Small intestine (tissue), 7 donors: ENCODE results near the gene SPOP. TPM values are rescaled to one million over a fixed set of nuclear protein-coding genes. Genes with fewer than 3 reads are reported as not detected.

Experiments used
- DNase-seq, 2 donors: peaks; one replicate each; pipeline versions ENCODE4 v3.0.0 to v3.0.0-alpha.2; 2013
- FAIRE-seq: peaks from 2 replicates; lab custom pipeline; 2012; peaks lifted over from hg19 to GRCh38; lab: Jason Lieb, UNC
- H3K27ac ChIP-seq, 3 donors: one replicate each; pipeline ENCODE4 v1.5.1; 2013; ENCODE audit warnings: low read length in 2 of 3, mild to moderate bottlenecking in 2 of 3, control low read depth in 1 of 3, inconsistent platforms in 1 of 3, low read depth in 1 of 3, moderate library complexity in 1 of 3
- H3K27me3 ChIP-seq, 3 donors: one replicate each; pipeline ENCODE4 v1.6.1; 2013; ENCODE audit warnings: low read length in 3 of 3, inconsistent platforms in 1 of 3; ENCODE audit not compliant: control insufficient read depth in 3 of 3, insufficient read depth in 3 of 3
- H3K36me3 ChIP-seq, 3 donors: one replicate each; pipeline ENCODE4 v1.6.1; 2013; ENCODE audit warnings: low read length in 3 of 3, inconsistent platforms in 1 of 3, low read depth in 1 of 3, mild to moderate bottlenecking in 1 of 3, moderate library complexity in 1 of 3; ENCODE audit not compliant: control insufficient read depth in 3 of 3, insufficient read depth in 2 of 3
- H3K4me1 ChIP-seq, 3 donors: one replicate each; pipeline ENCODE4 v1.6.1; 2013; ENCODE audit warnings: low read length in 2 of 3, inconsistent platforms in 1 of 3, low read depth in 1 of 3, mild to moderate bottlenecking in 1 of 3, moderate library complexity in 1 of 3; ENCODE audit not compliant: control insufficient read depth in 3 of 3, insufficient read depth in 2 of 3
- H3K4me3 ChIP-seq, 3 donors: one replicate each; pipeline ENCODE4 v1.5.1; 2013; ENCODE audit warnings: low read length in 3 of 3, control low read depth in 1 of 3, inconsistent platforms in 1 of 3, low read depth in 1 of 3, mild to moderate bottlenecking in 1 of 3, moderate library complexity in 1 of 3
- H3K9me3 ChIP-seq, 2 donors: one replicate each; pipeline ENCODE4 v1.6.1; 2013; ENCODE audit warnings: low read depth in 1 of 2, low read length in 1 of 2; ENCODE audit not compliant: control insufficient read depth in 2 of 2, insufficient read depth in 1 of 2
- whole genome bisulfite sequencing, 3 donors: extraction: QIAGEN DNeasy Blood & Tissue Kit; methylation state at CpG; one replicate each; pipeline ENCODE4 v1.1.7; 2013; 5-methylcytosine and 5-hydroxymethylcytosine counted together
- polyA plus RNA-seq, 4 donors: library from polyadenylated mRNA; stranded (reverse) in 3 of 4; unstranded in 1 of 4; fragments of 200-250 nt in 3 of 4; fragments of 120-200 nt in 1 of 4; gene quantifications; one replicate each; pipeline versions ENCODE4 v1.2.1 to v1.2.3, GENCODE V29; 2013
- donor health status: healthy with polysubstance abuse.
- donor health status: control.
- donor health status: control.
- donor health status: Bipolar disorder and iron deficiency.
- donor health status: healthy.

SPOP gene
- polyA plus RNA-seq, 4 donors: 35.7 to 51.2 (median 39.0) TPM

DNA sequence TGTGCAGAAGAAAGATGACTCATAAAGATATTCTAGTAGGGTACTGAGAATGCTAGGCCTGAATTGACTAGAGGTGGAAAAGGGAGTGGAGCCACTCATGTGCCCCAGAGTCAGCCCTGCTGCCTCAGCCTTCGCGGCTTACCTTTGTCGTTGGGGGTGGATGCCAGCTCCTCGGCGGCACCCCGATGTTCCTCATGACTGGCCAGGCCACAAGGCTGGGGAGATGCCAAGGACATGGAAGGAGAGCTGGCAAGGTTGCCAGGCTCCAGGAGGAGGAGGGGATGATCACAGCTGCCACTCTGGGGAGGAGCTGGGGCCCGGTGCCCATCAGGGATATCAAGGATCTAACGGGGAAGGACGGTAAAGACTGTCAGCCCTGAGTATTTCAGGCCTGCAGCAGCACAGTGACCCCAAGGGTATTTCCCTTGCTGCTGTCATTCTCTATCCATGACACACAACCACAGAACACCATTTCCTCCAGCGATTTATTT lies 39.5 kb upstream of the SPOP start:
- WGBS, 3 donors: 87 to 92% (median 88%) methylated on average over 10 of the region's 10 CpGs
- no peak overlapping the region for H3K4me3 ChIP-seq
- H3K27ac ChIP-seq: no peak overlapping the region
- no peaks in the 10 kb centered on the region for H3K27me3 ChIP-seq
- no peaks in the 10 kb centered on the region for H3K4me1 ChIP-seq
- no peaks in the 10 kb centered on the region for H3K9me3 ChIP-seq
- no peak for DNase-seq
- peaks cover 7 to 59% (median 10%) of the 10 kb centered on the region in 3 donors for H3K36me3 ChIP-seq
- FAIRE-seq: no peak

DNA sequence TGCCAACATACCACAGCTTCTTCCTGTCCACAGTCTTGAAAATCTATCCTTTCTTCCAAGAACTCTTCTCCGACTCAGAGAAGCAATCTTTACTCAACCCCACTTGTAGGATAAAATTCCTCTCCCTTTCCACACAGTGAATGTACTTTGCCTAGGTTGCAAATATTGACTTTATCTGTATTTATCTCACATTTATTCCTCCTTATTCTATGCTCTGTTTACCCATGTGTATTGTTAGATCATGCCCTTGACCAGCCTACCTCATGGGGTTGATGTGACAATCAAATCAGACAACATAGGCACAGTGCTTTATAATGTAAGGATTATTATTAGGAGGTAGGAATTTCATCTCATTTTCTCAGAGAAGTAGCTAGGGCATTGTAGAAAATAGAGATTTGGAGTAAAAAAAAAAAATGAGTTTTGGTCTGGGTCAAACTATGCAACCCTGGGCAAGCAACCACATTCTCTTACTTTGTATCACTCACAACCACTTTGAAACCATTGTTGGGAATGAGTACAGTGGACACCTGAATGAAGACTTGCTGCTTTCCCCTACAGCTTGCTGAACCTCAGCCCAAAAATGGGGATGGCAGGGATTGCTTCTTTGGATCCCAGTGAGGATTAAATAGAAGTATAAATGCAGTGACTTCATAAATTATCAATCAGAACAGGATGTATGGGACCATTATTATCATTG lies 38.9 kb upstream of the SPOP start:
- Histone ChIP-seq H3K9me3 (no peaks in the 10 kb centered on the region), H3K4me3 (no peak overlapping the region), H3K4me1 (no peaks in the 10 kb centered on the region), H3K27me3 (no peaks in the 10 kb centered on the region), H3K36me3 (peaks cover 7 to 54% (median 10%) of the 10 kb centered on the region in 3 donors), H3K27ac (peak overlapping the region in 2 of 3 donors; percentile 28 to 53)
- DNase-seq (no peak), FAIRE-seq (no peak)
- WGBS, 3 donors: 82 to 95% (median 88%) methylated on average over 1 of the region's 1 CpG

DNA sequence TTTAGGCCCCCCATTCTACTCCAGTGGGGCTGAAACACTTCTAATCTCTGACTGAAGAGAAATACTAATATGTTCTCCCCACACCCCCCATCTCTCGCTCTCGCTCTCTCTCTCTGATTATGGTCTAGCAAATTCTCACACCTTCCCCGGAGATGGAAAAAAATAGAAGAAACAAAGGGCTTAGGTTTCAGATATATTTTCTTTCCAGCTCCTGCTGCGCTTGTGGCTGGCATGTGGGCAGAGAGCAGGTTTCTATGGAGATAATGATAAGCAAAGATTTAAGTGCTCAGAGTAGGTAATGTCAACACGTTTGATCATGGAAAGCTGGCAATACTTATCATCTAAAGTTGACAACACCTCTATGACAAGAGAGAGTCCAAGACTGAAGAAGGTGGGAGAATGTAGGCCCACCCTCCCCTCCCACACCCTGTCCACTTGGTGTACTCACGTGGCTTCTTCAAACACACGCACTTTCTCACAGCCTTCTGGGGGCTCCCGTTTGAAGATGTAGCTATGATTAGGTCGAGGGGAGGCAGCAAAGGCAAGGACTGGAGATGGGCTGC lies 37.9 kb upstream of the SPOP start:
- peak in 1 of 2 donors; percentile 16 for DNase-seq
- no peaks in the 10 kb centered on the region for H3K9me3 ChIP-seq
- H3K27me3 ChIP-seq: no peaks in the 10 kb centered on the region
- 66 to 68% (median 66%) methylated on average over 9 of the region's 9 CpGs for WGBS, 3 donors
- no peaks in the 10 kb centered on the region for H3K4me1 ChIP-seq
- peaks cover 7 to 56% (median 10%) of the 10 kb centered on the region in 3 donors for H3K36me3 ChIP-seq
- H3K27ac ChIP-seq: peak overlapping the region in 2 of 3 donors; percentile 28 to 60
- H3K4me3 ChIP-seq: no peak overlapping the region
- no peak for FAIRE-seq

DNA sequence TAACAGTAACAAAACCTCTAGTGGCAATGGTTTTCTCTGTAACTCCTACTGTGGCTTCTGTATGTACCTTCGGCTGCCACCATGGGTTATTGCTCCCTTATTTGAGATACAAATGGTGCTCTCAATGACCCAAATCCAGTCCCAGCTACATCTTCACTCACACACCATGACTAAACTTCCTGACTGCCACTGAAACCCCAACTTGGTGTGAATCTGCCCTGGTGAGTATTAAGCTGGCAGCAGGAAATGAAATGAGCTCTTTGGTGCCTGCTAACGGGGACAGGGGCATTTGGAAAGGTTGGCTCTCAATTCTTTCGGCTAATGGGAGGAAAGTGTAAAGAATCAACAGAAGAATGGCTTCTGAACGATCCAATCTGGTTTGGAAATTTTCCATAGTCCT lies 37.3 kb upstream of the SPOP start:
- no peaks in the 10 kb centered on the region for H3K27me3 ChIP-seq
- peaks cover 7 to 57% (median 10%) of the 10 kb centered on the region in 3 donors for H3K36me3 ChIP-seq

DNA sequence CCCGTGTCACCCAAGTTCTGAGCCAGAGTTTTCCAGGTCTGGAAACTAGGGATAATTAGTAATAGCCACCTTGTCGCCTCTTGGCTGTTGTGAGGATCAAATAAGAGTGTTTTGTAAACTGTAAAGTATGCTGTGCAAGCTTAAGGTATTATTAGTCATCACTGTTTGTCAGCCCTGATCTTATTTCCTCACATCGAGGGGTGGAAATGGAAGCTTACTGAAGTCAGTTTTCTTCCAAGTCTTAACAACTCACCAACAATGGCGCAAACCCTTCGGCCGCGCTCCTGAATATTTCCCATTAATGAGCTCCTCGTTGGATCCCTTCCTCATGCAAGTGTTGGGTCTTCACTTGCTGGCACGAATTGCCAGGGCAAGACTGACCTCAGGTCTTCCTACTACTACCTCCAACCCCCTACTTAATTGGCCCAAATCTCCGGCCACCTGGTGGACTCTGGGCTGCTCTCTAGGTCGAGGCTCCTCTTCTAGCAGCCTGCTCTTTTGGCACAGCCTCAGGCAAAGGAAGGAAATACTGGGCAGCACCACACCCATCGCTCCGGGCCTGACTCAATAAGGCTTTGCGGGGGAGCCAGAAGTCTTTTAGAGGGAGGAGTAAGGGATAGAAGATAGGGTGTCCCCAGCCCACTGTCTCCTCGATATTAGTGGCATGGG lies 30.8 kb upstream of the SPOP start:
- no peak for DNase-seq
- FAIRE-seq: no peak
- H3K4me3 ChIP-seq: peak overlapping the region in 1 of 3 donors; percentile 31

More for the DNA sequence above, 37.3 kb upstream of the SPOP start:
- Histone ChIP-seq H3K4me1 (no peaks in the 10 kb centered on the region), H3K4me3 (no peak overlapping the region), H3K9me3 (no peaks in the 10 kb centered on the region), H3K27ac (peak overlapping the region in 2 of 3 donors; percentile 22 to 23)
- 68 to 74% (median 74%) methylated on average over 4 of the region's 4 CpGs for WGBS, 3 donors
- no peak for DNase-seq
- no peak for FAIRE-seq

DNA sequence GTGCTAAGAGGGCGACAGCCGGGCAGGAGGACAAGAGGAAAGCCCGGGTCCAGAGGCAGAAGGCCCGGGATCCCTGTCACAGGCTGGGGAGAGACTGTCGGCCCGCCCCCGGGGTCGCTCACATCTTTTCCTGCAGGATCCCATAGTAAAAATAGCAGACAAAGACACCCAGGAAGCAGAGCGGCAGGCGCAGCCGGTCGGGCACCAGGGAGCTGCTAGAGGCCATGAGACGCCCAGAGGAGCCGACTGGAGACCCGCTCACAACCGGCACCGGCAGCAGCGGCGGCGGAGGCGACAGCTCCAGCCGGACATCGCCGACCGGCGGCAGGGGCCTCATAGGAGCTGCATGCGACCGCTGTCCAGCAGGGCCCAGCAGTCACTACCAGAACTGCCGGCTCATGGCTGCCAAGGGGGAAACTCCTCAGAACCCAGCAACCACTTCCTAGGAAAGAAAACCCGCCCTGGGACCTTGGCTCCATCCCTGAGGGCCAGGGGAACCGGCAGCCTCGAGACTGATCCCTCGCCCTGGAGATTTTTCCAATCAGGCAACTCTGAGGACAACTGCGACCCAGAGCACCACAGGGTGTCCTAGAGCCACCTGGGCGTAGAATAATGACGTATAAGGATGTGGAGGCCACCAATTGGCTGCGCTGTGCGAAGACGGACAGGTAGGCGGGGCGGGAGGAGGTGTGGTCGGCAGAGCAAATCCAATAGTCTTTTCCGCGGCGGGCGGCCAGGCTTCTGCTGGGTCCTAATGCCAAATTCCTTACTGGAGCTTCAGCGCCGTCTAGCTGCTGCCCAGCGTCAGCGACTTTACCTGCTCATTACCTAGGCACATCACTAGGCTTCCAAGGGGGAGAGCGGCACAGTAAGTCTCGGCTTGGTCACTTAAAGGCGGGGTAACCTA lies 30.0 kb upstream of the SPOP start, which contains the start of gene SLC35B1:
SLC35B1 (minus strand) TSS at position 357 of the 907 bp plus-strand sequence; CDS start at position 226, 131 bp downstream.
- H3K4me3 ChIP-seq: peak within 1 kb of the TSS; percentile 92 to 97 (median 97)
- H3K27me3 ChIP-seq: no peaks in the 10 kb centered on the region
- peak; percentile 99 for DNase-seq
- FAIRE-seq: no peak
- H3K4me1 ChIP-seq: peaks cover 0 to 27% (median 4%) of the 10 kb centered on the region in 3 donors
- peaks cover 9 to 38% (median 11%) of the 10 kb centered on the region in 3 donors for H3K36me3 ChIP-seq
- peak within 1 kb of the TSS; percentile 75 to 96 (median 91) for H3K27ac ChIP-seq
- WGBS, 3 donors: 0 to 1% (median 1%) methylated on average over 49 to 53 of the region's 53 CpGs
- no peaks in the 10 kb centered on the region for H3K9me3 ChIP-seq

More for the DNA sequence above, 30.8 kb upstream of the SPOP start:
- WGBS, 3 donors: 58 to 60% (median 59%) methylated on average over 15 of the region's 15 CpGs
- Histone ChIP-seq H3K27ac (peak overlapping the region in 1 of 3 donors; percentile 96), H3K36me3 (peaks cover 7 to 38% (median 8%) of the 10 kb centered on the region in 3 donors), H3K4me1 (peaks cover 0 to 27% (median 4%) of the 10 kb centered on the region in 3 donors), H3K27me3 (no peaks in the 10 kb centered on the region), H3K9me3 (no peaks in the 10 kb centered on the region)

DNA sequence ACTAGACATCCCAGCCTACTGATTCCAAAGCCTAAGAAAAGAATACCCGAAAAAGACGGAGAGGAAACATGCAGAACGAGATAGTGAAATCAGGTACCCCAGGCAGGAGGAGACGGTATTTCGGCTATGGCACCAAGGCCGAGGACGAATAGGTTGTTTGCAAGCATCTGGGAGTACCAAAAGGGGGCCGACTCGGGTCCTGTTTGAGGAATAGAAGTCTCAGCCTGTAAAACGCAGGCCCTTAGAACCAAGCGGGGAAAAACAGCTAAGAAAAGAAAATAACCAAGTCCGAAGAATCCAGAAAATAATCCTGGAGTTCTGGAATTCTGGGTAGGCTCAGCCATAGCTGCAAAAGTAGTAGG lies 29.3 kb upstream of the SPOP start:
- FAIRE-seq (no peak), DNase-seq (peak in 1 of 2 donors; percentile 11)
- peaks cover 9 to 42% (median 12%) of the 10 kb centered on the region in 3 donors for H3K36me3 ChIP-seq
- H3K4me3 ChIP-seq: peak overlapping the region; percentile 92 to 97 (median 97)
- no peaks in the 10 kb centered on the region for H3K9me3 ChIP-seq
- WGBS, 3 donors: 0% methylated on average over 12 of the region's 12 CpGs
- H3K4me1 ChIP-seq: peaks cover 0 to 27% (median 4%) of the 10 kb centered on the region in 3 donors
- H3K27me3 ChIP-seq: no peaks in the 10 kb centered on the region
- peak overlapping the region; percentile 75 to 96 (median 91) for H3K27ac ChIP-seq
